Naive B cell (primary cell): ENCODE results near the gene ALOX15. TPM values are rescaled to one million over a fixed set of nuclear protein-coding genes. Genes with fewer than 3 reads are reported as not detected.
"Not testable (repeated sequence)": the region's sequence is repeated elsewhere in the genome, so short reads cannot be mapped to it uniquely, and the experiment has no call there.

ENCODE experiments used
- ATAC-seq, 2 donors: fragments of 150-1000 bp; cut with Tn5 transposase; 2 replicates each; pipeline ENCODE4 v1.10.0; 2021; ENCODE audit warnings: low read depth in 2 of 2, mild to moderate bottlenecking in 2 of 2, moderate library complexity in 2 of 2
- DNase-seq: peaks from one replicate; pipeline ENCODE4 v3.0.0; 2022
- H3K27ac Mint-ChIP-seq, 6 donors: one replicate each; pipeline ENCODE4 v1.8.0; 2020 to 2022; ENCODE audit warnings: mild to moderate bottlenecking in 6 of 6, mixed read lengths in 6 of 6, moderate library complexity in 5 of 6, inconsistent platforms in 2 of 6
- H3K27me3 Mint-ChIP-seq, 3 donors: one replicate each; pipeline ENCODE4 v1.8.0; 2021 to 2022; ENCODE audit warnings: mixed read lengths in 3 of 3, mild to moderate bottlenecking in 1 of 3
- H3K36me3 Mint-ChIP-seq, 2 donors: one replicate each; pipeline ENCODE4 v1.8.0; 2020 to 2022; ENCODE audit warnings: mixed read lengths in 2 of 2, inconsistent platforms in 1 of 2, mild to moderate bottlenecking in 1 of 2
- H3K4me1 Mint-ChIP-seq, 3 donors: one replicate each; pipeline ENCODE4 v1.8.0; 2020 to 2022; ENCODE audit warnings: mixed read lengths in 3 of 3, inconsistent platforms in 1 of 3, mild to moderate bottlenecking in 1 of 3, moderate library complexity in 1 of 3
- H3K4me3 Mint-ChIP-seq, 8 donors: one replicate each; pipeline ENCODE4 v1.8.0; 2020 to 2022; ENCODE audit warnings: mild to moderate bottlenecking in 8 of 8, mixed read lengths in 8 of 8, moderate library complexity in 8 of 8, inconsistent platforms in 2 of 8
- H3K9me3 Mint-ChIP-seq, 7 donors: one replicate each; pipeline ENCODE4 v1.8.0; 2020 to 2022; ENCODE audit warnings: mixed read lengths in 7 of 7, mild to moderate bottlenecking in 5 of 7, inconsistent platforms in 2 of 7, moderate library complexity in 1 of 7
- polyA plus RNA-seq, 6 donors: library from polyadenylated mRNA; unstranded; fragments of 300-500 nt; fragmentation: Illumina TruSeq; gene quantifications; one replicate each; pipeline ENCODE4 v1.2.3, GENCODE V29; 2021; ENCODE audit warnings: low read depth in 6 of 6

Gene ALOX15
- polyA plus RNA-seq, 6 donors from 2014 or later: 0.09 TPM; not detected in 5

GRCh38 chr17:4593021-4593421, 48.5 kb downstream of the ALOX15 start:
- H3K27me3 Mint-ChIP-seq: peaks cover 5 to 67% (median 47%) of the 10 kb centered on the region in 3 donors
- H3K36me3 Mint-ChIP-seq: no peaks in the 10 kb centered on the region
- peaks cover 4 to 6% (median 6%) of the 10 kb centered on the region in 3 donors for H3K4me1 Mint-ChIP-seq
- no peak overlapping the region for H3K4me3 Mint-ChIP-seq
- H3K27ac Mint-ChIP-seq: no peak overlapping the region
- no peaks in the 10 kb centered on the region for H3K9me3 Mint-ChIP-seq
- ATAC-seq (no peak), DNase-seq (no peak)

GRCh38 chr17:4592240-4593005, 49.1 kb downstream of the ALOX15 start:
- Mint-ChIP-seq H3K4me3 (no peak overlapping the region), H3K27me3 (peaks cover 5 to 66% (median 41%) of the 10 kb centered on the region in 3 donors), H3K36me3 (no peaks in the 10 kb centered on the region), H3K27ac (peak overlapping the region in 1 of 6 donors; percentile 56), H3K9me3 (no peaks in the 10 kb centered on the region), H3K4me1 (peaks cover 4 to 6% (median 6%) of the 10 kb centered on the region in 3 donors)
- ATAC-seq (no peak), DNase-seq (no peak)

GRCh38 chr17:4591529-4591928, 49.9 kb downstream of the ALOX15 start:
- ATAC-seq: no peak
- DNase-seq: no peak
- Mint-ChIP-seq H3K9me3 (no peaks in the 10 kb centered on the region), H3K36me3 (no peaks in the 10 kb centered on the region), H3K27me3 (peaks cover 5 to 67% (median 43%) of the 10 kb centered on the region in 3 donors), H3K27ac (no peak overlapping the region), H3K4me3 (no peak overlapping the region), H3K4me1 (peaks cover 4 to 6% (median 6%) of the 10 kb centered on the region in 3 donors)

- Mint-ChIP-seq H3K27me3 (peaks cover 10 to 72% (median 48%) of the 10 kb centered on the region in 3 donors), H3K27ac (no peak overlapping the region), H3K36me3 (no peaks in the 10 kb centered on the region), H3K4me3 (no peak overlapping the region), H3K9me3 (no peaks in the 10 kb centered on the region), H3K4me1 (peaks cover 4 to 6% (median 6%) of the 10 kb centered on the region in 3 donors)
- ATAC-seq: no peak
- no peak for DNase-seq
Observed at GRCh38 chr17:4590981-4591453, 50.5 kb downstream of the ALOX15 start.

- H3K36me3 Mint-ChIP-seq, ATAC-seq, H3K4me3 Mint-ChIP-seq, H3K4me1 Mint-ChIP-seq, DNase-seq, H3K9me3 Mint-ChIP-seq, H3K27ac Mint-ChIP-seq: not testable (repeated sequence)
- peaks cover 11 to 76% (median 51%) of the 10 kb centered on the region in 3 donors for H3K27me3 Mint-ChIP-seq
Observed at GRCh38 chr17:4590042-4590441, 51.4 kb downstream of the ALOX15 start.

GRCh38 chr17:4588898-4589625, 52.4 kb downstream of the ALOX15 start:
- no peak overlapping the region for H3K4me3 Mint-ChIP-seq
- H3K9me3 Mint-ChIP-seq: no peaks in the 10 kb centered on the region
- peaks cover 11 to 75% (median 50%) of the 10 kb centered on the region in 3 donors for H3K27me3 Mint-ChIP-seq
- DNase-seq (no peak), ATAC-seq (no peak)
- H3K27ac Mint-ChIP-seq: no peak overlapping the region
- H3K4me1 Mint-ChIP-seq: peaks cover 0 to under 1% (median 0%) of the 10 kb centered on the region in 3 donors
- no peaks in the 10 kb centered on the region for H3K36me3 Mint-ChIP-seq

GRCh38 chr17:4588391-4588790, 53.1 kb downstream of the ALOX15 start:
- ATAC-seq: no peak
- no peaks in the 10 kb centered on the region for H3K36me3 Mint-ChIP-seq
- H3K9me3 Mint-ChIP-seq: no peaks in the 10 kb centered on the region
- no peak overlapping the region for H3K4me3 Mint-ChIP-seq
- H3K4me1 Mint-ChIP-seq: peaks cover 6 to 7% (median 6%) of the 10 kb centered on the region in 3 donors
- DNase-seq: no peak
- H3K27me3 Mint-ChIP-seq: peaks cover 11 to 75% (median 50%) of the 10 kb centered on the region in 3 donors
- H3K27ac Mint-ChIP-seq: no peak overlapping the region

- Mint-ChIP-seq H3K27ac (no peak overlapping the region), H3K4me3 (no peak overlapping the region), H3K27me3 (peaks cover 16 to 79% (median 55%) of the 10 kb centered on the region in 3 donors), H3K9me3 (no peaks in the 10 kb centered on the region), H3K36me3 (no peaks in the 10 kb centered on the region), H3K4me1 (peaks cover 6 to 7% (median 7%) of the 10 kb centered on the region in 3 donors)
- DNase-seq (no peak), ATAC-seq (no peak)
Observed at GRCh38 chr17:4587803-4588202, 53.7 kb downstream of the ALOX15 start.

- H3K4me3 Mint-ChIP-seq: no peak overlapping the region
- DNase-seq (no peak), ATAC-seq (no peak)
- no peaks in the 10 kb centered on the region for H3K9me3 Mint-ChIP-seq
- H3K4me1 Mint-ChIP-seq: peaks cover 6 to 7% (median 7%) of the 10 kb centered on the region in 3 donors
- H3K27me3 Mint-ChIP-seq: peaks cover 11 to 79% (median 55%) of the 10 kb centered on the region in 3 donors
- H3K27ac Mint-ChIP-seq: peak overlapping the region in 1 of 6 donors; percentile 20
- no peaks in the 10 kb centered on the region for H3K36me3 Mint-ChIP-seq
Observed at GRCh38 chr17:4587195-4587594, 54.3 kb downstream of the ALOX15 start.

GRCh38 chr17:4586043-4586442, 55.4 kb downstream of the ALOX15 start:
- H3K36me3 Mint-ChIP-seq: no peaks in the 10 kb centered on the region
- H3K4me3 Mint-ChIP-seq: peak overlapping the region in 6 of 8 donors; percentile 20 to 72 (median 48)
- peak overlapping the region in 1 of 6 donors; percentile 15 for H3K27ac Mint-ChIP-seq
- H3K4me1 Mint-ChIP-seq: peaks cover 6 to 7% (median 7%) of the 10 kb centered on the region in 3 donors
- DNase-seq (no peak), ATAC-seq (no peak)
- no peaks in the 10 kb centered on the region for H3K9me3 Mint-ChIP-seq
- H3K27me3 Mint-ChIP-seq: peaks cover 16 to 87% (median 65%) of the 10 kb centered on the region in 3 donors

- no peak for ATAC-seq
- peak overlapping the region in 6 of 8 donors; percentile 25 to 81 (median 70) for H3K4me3 Mint-ChIP-seq
- peaks cover 19 to 86% (median 65%) of the 10 kb centered on the region in 3 donors for H3K27me3 Mint-ChIP-seq
- no peak overlapping the region for H3K27ac Mint-ChIP-seq
- no peak for DNase-seq
- no peaks in the 10 kb centered on the region for H3K36me3 Mint-ChIP-seq
- H3K9me3 Mint-ChIP-seq: no peaks in the 10 kb centered on the region
- H3K4me1 Mint-ChIP-seq: peaks cover 6 to 7% (median 7%) of the 10 kb centered on the region in 3 donors
Observed at GRCh38 chr17:4585638-4585994, 55.9 kb downstream of the ALOX15 start.

GRCh38 chr17:4584917-4585637, 56.4 kb downstream of the ALOX15 start:
- peaks cover 6 to 7% (median 7%) of the 10 kb centered on the region in 3 donors for H3K4me1 Mint-ChIP-seq
- peaks cover 19 to 84% (median 63%) of the 10 kb centered on the region in 3 donors for H3K27me3 Mint-ChIP-seq
- peak overlapping the region; percentile 27 to 81 (median 70) for H3K4me3 Mint-ChIP-seq
- ATAC-seq (no peak), DNase-seq (no peak)
- no peaks in the 10 kb centered on the region for H3K36me3 Mint-ChIP-seq
- H3K9me3 Mint-ChIP-seq: no peaks in the 10 kb centered on the region
- H3K27ac Mint-ChIP-seq: no peak overlapping the region
